Central memory CD8-positive, alpha-beta T cell (primary cell): ENCODE measurements around the gene N4BP2L2.
A peak's percentile ranks its signal among the peaks of the same experiment; 100 is the strongest.

Source experiments
- ATAC-seq: fragments of 150-1000 bp; cut with Tn5 transposase; replicated peaks from 2 replicates; pipeline ENCODE4 v1.10.0; 2022; ENCODE audit warnings: mild to moderate bottlenecking, moderate FRiP score, moderate number of reproducible peaks; ENCODE audit not compliant: poor library complexity, severe bottlenecking; ENCODE audit errors: extremely low read depth
- DNase-seq, 2 donors: peaks; one replicate each; pipeline ENCODE4 v3.0.0; 2021; ENCODE audit warnings: low spot score in 2 of 2
- H3K27ac Mint-ChIP-seq: one replicate; pipeline ENCODE4 v1.8.0; 2022; ENCODE audit warnings: low read depth, mild to moderate bottlenecking, moderate library complexity, mixed read lengths
- H3K27me3 Mint-ChIP-seq: one replicate; pipeline ENCODE4 v1.8.0; 2022; ENCODE audit warnings: mixed read lengths
- H3K36me3 Mint-ChIP-seq: one replicate; pipeline ENCODE4 v1.8.0; 2022; ENCODE audit warnings: mild to moderate bottlenecking, moderate library complexity, mixed read lengths; ENCODE audit not compliant: insufficient read depth
- H3K4me1 Mint-ChIP-seq: one replicate; pipeline ENCODE4 v1.8.0; 2022; ENCODE audit warnings: mixed read lengths
- H3K4me3 Mint-ChIP-seq: one replicate; pipeline ENCODE4 v1.8.0; 2022; ENCODE audit warnings: mild to moderate bottlenecking, moderate library complexity, mixed read lengths
- H3K9me3 Mint-ChIP-seq: one replicate; pipeline ENCODE4 v1.8.0; 2022; ENCODE audit warnings: mixed read lengths

The N4BP2L2 gene

GRCh38 chr13:32553720-32554119, 15.1 kb upstream of the N4BP2L2 start:
- no peaks in the 10 kb centered on the region for H3K4me1 Mint-ChIP-seq
- peaks cover 10% of the 10 kb centered on the region for H3K27me3 Mint-ChIP-seq
- ATAC-seq: no peak
- no peak overlapping the region for H3K27ac Mint-ChIP-seq
- H3K4me3 Mint-ChIP-seq: no peak overlapping the region
- H3K36me3 Mint-ChIP-seq: no peaks in the 10 kb centered on the region
- no peak for DNase-seq
- no peaks in the 10 kb centered on the region for H3K9me3 Mint-ChIP-seq

- H3K27me3 Mint-ChIP-seq: peaks cover 21% of the 10 kb centered on the region
- no peaks in the 10 kb centered on the region for H3K36me3 Mint-ChIP-seq
- no peak overlapping the region for H3K4me3 Mint-ChIP-seq
- no peak overlapping the region for H3K27ac Mint-ChIP-seq
- ATAC-seq: no peak
- no peak for DNase-seq
- no peaks in the 10 kb centered on the region for H3K4me1 Mint-ChIP-seq
- H3K9me3 Mint-ChIP-seq: no peaks in the 10 kb centered on the region
Observed at GRCh38 chr13:32549788-32550187, 11.2 kb upstream of the N4BP2L2 start.

DNA sequence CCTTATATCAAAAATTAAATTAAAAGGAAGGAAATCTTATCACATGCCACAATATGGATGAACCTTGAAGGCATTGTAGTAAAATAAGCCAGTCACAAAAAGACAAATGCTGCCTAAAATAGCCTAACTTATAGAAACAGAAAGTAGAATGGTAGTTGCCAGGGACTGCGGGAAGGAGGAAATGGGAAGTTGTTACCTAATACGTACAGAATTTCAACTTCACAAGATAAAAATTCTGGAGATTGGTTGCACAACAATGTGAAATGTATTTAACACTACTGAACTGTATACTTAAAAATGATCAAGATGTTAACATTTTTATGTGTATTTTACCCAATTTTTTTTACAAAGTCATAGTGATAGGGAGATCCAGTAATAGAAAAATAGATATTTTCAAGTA, 10.2 kb upstream of the N4BP2L2 start:
- ATAC-seq (no peak), DNase-seq (no peak)
- H3K4me1 Mint-ChIP-seq: no peaks in the 10 kb centered on the region
- no peaks in the 10 kb centered on the region for H3K9me3 Mint-ChIP-seq
- no peak overlapping the region for H3K4me3 Mint-ChIP-seq
- H3K36me3 Mint-ChIP-seq: no peaks in the 10 kb centered on the region
- H3K27ac Mint-ChIP-seq: no peak overlapping the region
- peaks cover 21% of the 10 kb centered on the region for H3K27me3 Mint-ChIP-seq

GRCh38 chr13:32545083-32545482, 6.5 kb upstream of the N4BP2L2 start:
- no peak overlapping the region for H3K4me3 Mint-ChIP-seq
- H3K9me3 Mint-ChIP-seq: no peaks in the 10 kb centered on the region
- ATAC-seq (no peak), DNase-seq (no peak)
- H3K27ac Mint-ChIP-seq: no peak overlapping the region
- H3K36me3 Mint-ChIP-seq: no peaks in the 10 kb centered on the region
- H3K4me1 Mint-ChIP-seq: no peaks in the 10 kb centered on the region
- peaks cover 17% of the 10 kb centered on the region for H3K27me3 Mint-ChIP-seq

DNA sequence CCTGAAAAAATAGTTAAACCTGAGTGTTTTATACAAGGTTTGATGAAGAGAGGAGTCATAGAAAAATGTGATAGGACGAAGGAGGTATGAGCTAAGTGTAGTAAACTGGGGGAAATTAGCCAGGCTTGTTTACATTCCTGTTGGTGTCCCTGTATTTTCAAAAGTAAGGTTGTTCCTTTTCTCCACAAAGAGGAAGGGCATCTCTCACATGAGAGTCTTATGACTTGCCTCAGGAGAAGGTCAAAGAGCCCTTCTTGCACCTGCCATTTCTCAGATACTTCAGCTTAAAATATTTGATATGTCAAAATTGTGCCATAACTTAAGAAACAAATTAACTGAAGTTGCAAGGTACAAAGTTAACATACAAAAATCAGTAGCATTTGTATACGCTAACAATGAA, 3.6 kb upstream of the N4BP2L2 start:
- H3K27ac Mint-ChIP-seq: no peak overlapping the region
- H3K9me3 Mint-ChIP-seq: no peaks in the 10 kb centered on the region
- H3K4me3 Mint-ChIP-seq: no peak overlapping the region
- no peak for ATAC-seq
- no peak for DNase-seq
- H3K4me1 Mint-ChIP-seq: peaks cover 4% of the 10 kb centered on the region
- peaks cover 13% of the 10 kb centered on the region for H3K36me3 Mint-ChIP-seq
- peaks cover 17% of the 10 kb centered on the region for H3K27me3 Mint-ChIP-seq

- Mint-ChIP-seq H3K9me3 (no peaks in the 10 kb centered on the region), H3K4me1 (peaks cover 38% of the 10 kb centered on the region), H3K27me3 (peaks cover 6% of the 10 kb centered on the region), H3K36me3 (peaks cover 34% of the 10 kb centered on the region), H3K4me3 (peak overlapping the region; percentile 99), H3K27ac (peak overlapping the region; percentile 96)
- DNase-seq (no peak), ATAC-seq (peak; percentile 87)
Observed at GRCh38 chr13:32538143-32538620, 413 bp downstream of the N4BP2L2 start.

GRCh38 chr13:32537580-32538142, 934 bp downstream of the N4BP2L2 start:
- peak in 1 of 2 donors; percentile 13 for DNase-seq
- no peak for ATAC-seq
- peak overlapping the region; percentile 99 for H3K4me3 Mint-ChIP-seq
- peaks cover 6% of the 10 kb centered on the region for H3K27me3 Mint-ChIP-seq
- peak overlapping the region; percentile 96 for H3K27ac Mint-ChIP-seq
- no peaks in the 10 kb centered on the region for H3K9me3 Mint-ChIP-seq
- H3K36me3 Mint-ChIP-seq: peaks cover 35% of the 10 kb centered on the region
- H3K4me1 Mint-ChIP-seq: peaks cover 43% of the 10 kb centered on the region

- Mint-ChIP-seq H3K27me3 (no peaks in the 10 kb centered on the region), H3K4me1 (peaks cover 61% of the 10 kb centered on the region), H3K36me3 (peaks cover 39% of the 10 kb centered on the region), H3K4me3 (peak overlapping the region; percentile 39), H3K27ac (no peak overlapping the region), H3K9me3 (no peaks in the 10 kb centered on the region)
- DNase-seq (no peak), ATAC-seq (no peak)
Observed at GRCh38 chr13:32535748-32536147, 2.8 kb downstream of the N4BP2L2 start.

DNA sequence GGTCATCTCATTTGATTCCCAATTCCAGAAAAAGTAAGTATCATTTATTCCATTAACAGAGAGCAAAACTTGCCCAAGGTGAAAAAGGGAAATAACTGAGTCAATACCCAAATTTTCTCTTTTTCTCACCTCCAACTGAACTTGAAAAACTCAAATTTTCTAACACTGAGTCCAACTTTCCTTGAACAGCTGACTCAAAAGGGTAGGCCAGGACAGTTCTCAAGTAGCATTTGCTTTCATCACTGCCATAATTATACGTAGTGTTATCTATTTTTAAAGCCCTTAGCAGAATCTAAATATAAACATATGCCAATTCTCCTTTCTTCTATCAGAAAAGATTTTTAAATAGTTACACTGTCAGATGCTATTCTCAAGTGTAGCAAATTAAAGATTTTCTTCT, 3.5 kb downstream of the N4BP2L2 start:
- no peak for ATAC-seq
- peak overlapping the region; percentile 32 for H3K4me3 Mint-ChIP-seq
- peaks cover 39% of the 10 kb centered on the region for H3K36me3 Mint-ChIP-seq
- H3K27ac Mint-ChIP-seq: peak overlapping the region; percentile 91
- no peaks in the 10 kb centered on the region for H3K9me3 Mint-ChIP-seq
- no peak for DNase-seq
- H3K27me3 Mint-ChIP-seq: no peaks in the 10 kb centered on the region
- H3K4me1 Mint-ChIP-seq: peaks cover 63% of the 10 kb centered on the region

GRCh38 chr13:32530841-32531253, 7.7 kb downstream of the N4BP2L2 start:
- peak; percentile 73 for ATAC-seq
- Mint-ChIP-seq H3K27me3 (no peaks in the 10 kb centered on the region), H3K4me3 (peak overlapping the region; percentile 75), H3K9me3 (no peaks in the 10 kb centered on the region), H3K4me1 (peaks cover 73% of the 10 kb centered on the region), H3K27ac (peak overlapping the region; percentile 93), H3K36me3 (peaks cover 35% of the 10 kb centered on the region)
- no peak for DNase-seq

- Mint-ChIP-seq H3K4me1 (peaks cover 60% of the 10 kb centered on the region), H3K36me3 (peaks cover 29% of the 10 kb centered on the region), H3K9me3 (no peaks in the 10 kb centered on the region), H3K27me3 (no peaks in the 10 kb centered on the region), H3K27ac (peak overlapping the region; percentile 0), H3K4me3 (peak overlapping the region; percentile 37)
- DNase-seq: no peak
- ATAC-seq: no peak
Observed at GRCh38 chr13:32528358-32528757, 10.2 kb downstream of the N4BP2L2 start.

- H3K4me1 Mint-ChIP-seq: peaks cover 55% of the 10 kb centered on the region
- peak overlapping the region; percentile 13 for H3K27ac Mint-ChIP-seq
- H3K27me3 Mint-ChIP-seq: no peaks in the 10 kb centered on the region
- no peak overlapping the region for H3K4me3 Mint-ChIP-seq
- peaks cover 29% of the 10 kb centered on the region for H3K36me3 Mint-ChIP-seq
- ATAC-seq (no peak), DNase-seq (no peak)
- H3K9me3 Mint-ChIP-seq: no peaks in the 10 kb centered on the region
Observed at GRCh38 chr13:32527151-32527550, 11.4 kb downstream of the N4BP2L2 start.

GRCh38 chr13:32525766-32526165, 12.8 kb downstream of the N4BP2L2 start:
- Mint-ChIP-seq H3K9me3 (no peaks in the 10 kb centered on the region), H3K27me3 (no peaks in the 10 kb centered on the region), H3K27ac (no peak overlapping the region), H3K4me3 (no peak overlapping the region), H3K36me3 (peaks cover 34% of the 10 kb centered on the region), H3K4me1 (peaks cover 45% of the 10 kb centered on the region)
- no peak for DNase-seq
- no peak for ATAC-seq
